ENCODE results near the gene RASL10B. TPM values are rescaled to one million over a fixed set of nuclear protein-coding genes. Genes with fewer than 3 reads are reported as not detected.

The RASL10B gene
- total RNA-seq, 1 donor from 2014 or later = 31.7 TPM

DNA sequence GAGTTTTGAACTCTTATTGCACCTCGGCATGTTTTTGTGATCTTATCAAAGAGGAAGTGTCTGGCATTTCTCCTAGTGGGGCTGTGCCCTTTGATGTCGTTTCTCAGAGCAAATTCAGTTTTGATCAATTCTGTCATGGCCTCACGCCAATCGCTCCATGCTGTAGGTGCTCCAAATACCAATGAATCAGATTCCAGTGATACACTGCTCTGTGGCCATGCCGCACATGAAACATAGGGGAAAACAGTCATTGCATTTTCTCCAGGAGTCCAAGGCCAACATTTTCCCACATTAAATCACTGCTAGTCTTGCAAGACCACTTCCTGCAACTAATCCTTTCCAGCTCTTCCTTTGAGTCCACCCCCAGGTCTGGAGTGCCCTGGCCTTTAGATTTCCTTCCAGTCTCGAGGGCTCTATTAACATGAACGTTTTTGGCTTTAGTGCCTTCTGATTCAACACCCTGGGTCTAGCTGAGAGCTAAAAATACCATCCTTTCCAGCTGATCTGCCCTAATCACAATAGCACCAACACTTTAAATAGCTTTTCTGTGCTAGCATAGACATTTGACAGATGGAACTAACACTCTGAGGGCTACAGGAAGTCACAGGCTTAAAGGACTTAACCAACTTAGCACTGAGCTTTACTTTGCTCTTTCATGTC, 18.2 kb upstream of the RASL10B start:
- Mint-ChIP-seq H3K27ac (ENCODE audit: unreplicated experiment) (no peak overlapping the region), H3K4me3 (no peak overlapping the region), H3K27me3 (ENCODE audit: low read depth) (no peaks in the 10 kb centered on the region), H3K4me1 (peaks cover 4% of the 10 kb centered on the region), H3K36me3 (ENCODE audit: low read depth) (peaks cover 3% of the 10 kb centered on the region), H3K9me3 (no peaks in the 10 kb centered on the region)
- DNase-seq (ENCODE audit: low read depth, low spot score) = no peak
- TF ChIP-seq, protein P1, sequence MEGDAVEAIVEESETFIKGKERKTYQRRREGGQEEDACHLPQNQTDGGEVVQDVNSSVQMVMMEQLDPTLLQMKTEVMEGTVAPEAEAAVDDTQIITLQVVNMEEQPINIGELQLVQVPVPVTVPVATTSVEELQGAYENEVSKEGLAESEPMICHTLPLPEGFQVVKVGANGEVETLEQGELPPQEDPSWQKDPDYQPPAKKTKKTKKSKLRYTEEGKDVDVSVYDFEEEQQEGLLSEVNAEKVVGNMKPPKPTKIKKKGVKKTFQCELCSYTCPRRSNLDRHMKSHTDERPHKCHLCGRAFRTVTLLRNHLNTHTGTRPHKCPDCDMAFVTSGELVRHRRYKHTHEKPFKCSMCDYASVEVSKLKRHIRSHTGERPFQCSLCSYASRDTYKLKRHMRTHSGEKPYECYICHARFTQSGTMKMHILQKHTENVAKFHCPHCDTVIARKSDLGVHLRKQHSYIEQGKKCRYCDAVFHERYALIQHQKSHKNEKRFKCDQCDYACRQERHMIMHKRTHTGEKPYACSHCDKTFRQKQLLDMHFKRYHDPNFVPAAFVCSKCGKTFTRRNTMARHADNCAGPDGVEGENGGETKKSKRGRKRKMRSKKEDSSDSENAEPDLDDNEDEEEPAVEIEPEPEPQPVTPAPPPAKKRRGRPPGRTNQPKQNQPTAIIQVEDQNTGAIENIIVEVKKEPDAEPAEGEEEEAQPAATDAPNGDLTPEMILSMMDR (conservative IDR thresholded peaks at IDR 0.05) = no peak

DNA sequence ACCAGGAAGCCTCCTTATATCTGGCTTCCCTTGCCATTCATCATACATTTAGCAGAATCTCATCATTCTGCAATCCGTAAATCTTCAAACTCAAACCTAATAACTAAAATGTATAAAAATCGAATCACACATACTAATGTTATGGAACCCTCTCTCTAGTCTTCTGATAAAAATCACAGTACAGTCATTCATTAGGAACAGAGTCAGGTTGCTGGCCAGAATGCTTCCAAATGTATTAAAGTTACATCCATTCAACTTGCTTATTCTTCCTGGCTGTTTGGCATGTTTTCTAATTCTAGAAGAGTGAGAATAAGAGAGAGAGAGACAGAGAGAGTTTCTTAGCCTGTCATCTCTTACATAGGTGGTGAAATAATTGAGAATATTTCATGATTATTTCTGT, 16.5 kb upstream of the RASL10B start:
- no peaks in the 10 kb centered on the region for H3K27me3 Mint-ChIP-seq (ENCODE audit: low read depth)
- DNase-seq (ENCODE audit: low read depth, low spot score) = no peak

DNA sequence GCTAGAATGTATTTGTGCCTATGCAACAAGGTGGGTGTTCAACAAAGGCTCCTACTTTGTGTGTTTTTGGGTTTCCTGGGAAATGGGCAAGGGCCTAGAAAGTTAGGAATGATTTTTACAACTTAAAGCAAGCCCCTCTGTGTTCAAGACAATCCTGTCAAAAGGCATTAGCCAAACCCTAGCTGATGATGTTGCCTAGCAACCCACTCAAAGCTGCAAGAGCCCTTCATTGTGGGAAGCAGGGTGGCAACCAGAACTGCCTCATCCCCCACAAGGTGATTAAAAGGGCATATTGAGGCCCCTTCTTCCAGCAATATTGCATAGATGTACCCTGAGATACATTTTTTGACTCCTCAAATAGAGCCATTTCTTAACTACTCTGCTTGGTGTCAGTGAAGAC, 16.0 kb upstream of the RASL10B start:
- Mint-ChIP-seq H3K9me3 (no peaks in the 10 kb centered on the region), H3K4me3 (no peak overlapping the region), H3K36me3 (ENCODE audit: low read depth) (peaks cover 10% of the 10 kb centered on the region), H3K27me3 (ENCODE audit: low read depth) (no peaks in the 10 kb centered on the region), H3K4me1 (peaks cover 4% of the 10 kb centered on the region), H3K27ac (ENCODE audit: unreplicated experiment) (no peak overlapping the region)
- DNase-seq (ENCODE audit: low read depth, low spot score) = no peak
- TF ChIP-seq, protein P1 (conservative IDR thresholded peaks at IDR 0.05) = no peak

More for the DNA sequence above, 16.5 kb upstream of the RASL10B start:
- Mint-ChIP-seq H3K27ac (ENCODE audit: unreplicated experiment) (no peak overlapping the region), H3K4me3 (no peak overlapping the region), H3K9me3 (no peaks in the 10 kb centered on the region), H3K36me3 (ENCODE audit: low read depth) (peaks cover 8% of the 10 kb centered on the region), H3K4me1 (peaks cover 4% of the 10 kb centered on the region)
- TF ChIP-seq, protein P1 (conservative IDR thresholded peaks at IDR 0.05) = no peak

DNA sequence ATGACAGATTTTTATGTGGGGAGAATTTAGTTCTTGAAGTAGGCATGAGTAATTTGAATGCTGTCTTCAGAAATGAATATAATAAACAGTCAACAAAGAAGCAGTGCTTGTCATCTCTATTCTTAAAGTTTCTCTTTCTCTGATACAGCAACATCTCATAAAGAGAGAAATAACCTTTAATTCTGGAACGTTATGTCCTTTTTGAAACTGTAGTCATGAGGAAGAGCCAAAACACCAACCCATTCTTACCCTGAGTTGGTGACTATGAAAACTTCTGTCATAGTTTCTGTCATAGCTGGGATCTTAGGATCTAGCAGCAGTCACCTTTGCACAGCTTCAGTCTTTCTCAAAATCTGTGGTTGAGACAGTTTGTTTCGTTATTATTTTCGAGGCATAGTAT, 15.3 kb upstream of the RASL10B start:
- H3K27me3 Mint-ChIP-seq (ENCODE audit: low read depth) = no peaks in the 10 kb centered on the region
- peaks cover 8% of the 10 kb centered on the region for H3K36me3 Mint-ChIP-seq (ENCODE audit: low read depth)
- H3K4me3 Mint-ChIP-seq = no peak overlapping the region
- TF ChIP-seq, protein P1 (conservative IDR thresholded peaks at IDR 0.05) = no peak
- peaks cover 1% of the 10 kb centered on the region for H3K4me1 Mint-ChIP-seq
- DNase-seq (ENCODE audit: low read depth, low spot score) = no peak
- H3K9me3 Mint-ChIP-seq = no peaks in the 10 kb centered on the region
- H3K27ac Mint-ChIP-seq (ENCODE audit: unreplicated experiment) = no peak overlapping the region

DNA sequence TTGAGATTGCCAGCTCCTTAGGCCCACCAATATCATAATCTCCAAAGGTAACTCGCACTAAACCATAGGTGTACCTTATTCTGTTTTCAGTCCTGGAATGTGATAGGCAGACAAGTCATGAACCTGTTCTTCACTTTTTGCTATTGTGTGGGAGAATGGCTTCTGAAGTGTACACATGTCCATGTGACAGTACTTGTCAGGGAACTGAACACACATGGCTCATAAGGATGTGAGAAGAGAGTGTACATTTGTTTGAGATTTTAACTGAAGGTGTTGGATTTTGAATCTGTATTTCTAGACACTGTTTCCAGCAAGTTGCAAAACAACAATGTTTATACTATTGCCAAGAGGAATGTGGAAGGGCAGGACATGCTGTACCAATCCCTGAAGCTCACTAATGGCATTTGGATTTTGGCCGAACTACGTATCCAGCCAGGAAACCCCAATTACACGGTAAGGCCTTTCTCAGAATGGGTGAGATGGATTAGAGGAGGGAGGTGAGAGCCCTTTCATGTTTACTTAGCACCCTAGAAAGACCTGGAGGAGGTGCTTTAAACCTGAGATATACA, 14.5 kb upstream of the RASL10B start:
- TF ChIP-seq, protein P1 (conservative IDR thresholded peaks at IDR 0.05) = no peak
- H3K4me3 Mint-ChIP-seq = no peak overlapping the region
- peaks cover 7% of the 10 kb centered on the region for H3K36me3 Mint-ChIP-seq (ENCODE audit: low read depth)
- H3K27ac Mint-ChIP-seq (ENCODE audit: unreplicated experiment) = no peak overlapping the region
- no peaks in the 10 kb centered on the region for H3K9me3 Mint-ChIP-seq
- no peaks in the 10 kb centered on the region for H3K4me1 Mint-ChIP-seq
- no peak for DNase-seq (ENCODE audit: low read depth, low spot score)
- H3K27me3 Mint-ChIP-seq (ENCODE audit: low read depth) = no peaks in the 10 kb centered on the region
